Measurements from ENCODE around the gene CHAF1A.

The CHAF1A gene

GRCh38 chr19:4449639-4450028 lies 47.2 kb downstream of the CHAF1A start:
- Histone ChIP-seq H3K79me2 (ENCODE audit: insufficient read depth, low read length) (peaks cover 8% of the 10 kb centered on the region; the same call in 1 of the 2 replicates), H3K4me2 (ENCODE audit: low read depth, low read length, poor library complexity, severe bottlenecking) (no peak overlapping the region), H3K9ac (ENCODE audit: low read depth, low read length, poor library complexity, severe bottlenecking) (no peak overlapping the region), H3K9me2 (replicated peaks; ENCODE audit: low read depth, low read length) (no peaks in the 10 kb centered on the region), H4K20me1 (ENCODE audit: insufficient read depth, low read length, poor library complexity, severe bottlenecking) (peaks cover 3% of the 10 kb centered on the region), H3K9me3 (ENCODE audit: insufficient read depth, low read depth, low read length) (no peaks in the 10 kb centered on the region), H2AFZ (ENCODE audit: low read length) (no peak overlapping the region), H3K27me3 (ENCODE audit: insufficient read depth, low read length, poor library complexity, severe bottlenecking) (no peaks in the 10 kb centered on the region), H3K4me1 (ENCODE audit: insufficient read depth, low read length, poor library complexity, severe bottlenecking) (no peaks in the 10 kb centered on the region), H3K36me3 (ENCODE audit: insufficient read depth, low read length) (peaks cover 59% of the 10 kb centered on the region; the same call in 1 of the 2 replicates), H3K4me3 (ENCODE audit: low read length, poor library complexity, severe bottlenecking) (no peak overlapping the region), H3F3A (ENCODE audit: low read depth) (no peaks in the 10 kb centered on the region)
- TF ChIP-seq EZH2phosphoT487 (IDR thresholded peaks at IDR 0.05; ENCODE audit: borderline replicate concordance) (no peak), CTCF (conservative IDR thresholded peaks at IDR 0.05; ENCODE audit: low read length) (no peak)

GRCh38 chr19:4452230-4452990 lies 50.0 kb downstream of the CHAF1A start:
- no peak for TF ChIP-seq CTCF (conservative IDR thresholded peaks at IDR 0.05; ENCODE audit: low read length)
- no peak for TF ChIP-seq EZH2phosphoT487 (IDR thresholded peaks at IDR 0.05; ENCODE audit: borderline replicate concordance)
- peaks cover 33% of the 10 kb centered on the region; the same call in 1 of the 2 replicates for H3K36me3 ChIP-seq (ENCODE audit: insufficient read depth, low read length)
- no peak overlapping the region for H3K9ac ChIP-seq (ENCODE audit: low read depth, low read length, poor library complexity, severe bottlenecking)

GRCh38 chr19:4453232-4454179 lies 51.1 kb downstream of the CHAF1A start:
- Histone ChIP-seq H3F3A (ENCODE audit: low read depth) (no peaks in the 10 kb centered on the region), H3K9me3 (ENCODE audit: insufficient read depth, low read depth, low read length) (no peaks in the 10 kb centered on the region), H3K4me1 (ENCODE audit: insufficient read depth, low read length, poor library complexity, severe bottlenecking) (peaks cover 15% of the 10 kb centered on the region), H3K4me2 (ENCODE audit: low read depth, low read length, poor library complexity, severe bottlenecking) (no peak overlapping the region), H3K27me3 (ENCODE audit: insufficient read depth, low read length, poor library complexity, severe bottlenecking) (no peaks in the 10 kb centered on the region), H2AFZ (ENCODE audit: low read length) (no peak overlapping the region), H3K4me3 (ENCODE audit: low read length, poor library complexity, severe bottlenecking) (no peak overlapping the region), H3K79me2 (ENCODE audit: insufficient read depth, low read length) (peaks cover 30% of the 10 kb centered on the region), H3K9ac (ENCODE audit: low read depth, low read length, poor library complexity, severe bottlenecking) (no peak overlapping the region), H3K36me3 (ENCODE audit: insufficient read depth, low read length) (peaks cover 24% of the 10 kb centered on the region; the same call in 1 of the 2 replicates), H3K9me2 (replicated peaks; ENCODE audit: low read depth, low read length) (no peaks in the 10 kb centered on the region), H4K20me1 (ENCODE audit: insufficient read depth, low read length, poor library complexity, severe bottlenecking) (peaks cover 24% of the 10 kb centered on the region)
- no peak for TF ChIP-seq CTCF (conservative IDR thresholded peaks at IDR 0.05; ENCODE audit: low read length)
- no peak for TF ChIP-seq EZH2phosphoT487 (IDR thresholded peaks at IDR 0.05; ENCODE audit: borderline replicate concordance)

More at GRCh38 chr19:4452230-4452990, 50.0 kb downstream of the CHAF1A start:
- Histone ChIP-seq H3K9me3 (ENCODE audit: insufficient read depth, low read depth, low read length) (no peaks in the 10 kb centered on the region), H3K79me2 (ENCODE audit: insufficient read depth, low read length) (peaks cover 30% of the 10 kb centered on the region), H3K27me3 (ENCODE audit: insufficient read depth, low read length, poor library complexity, severe bottlenecking) (no peaks in the 10 kb centered on the region), H3F3A (ENCODE audit: low read depth) (no peaks in the 10 kb centered on the region), H3K9me2 (replicated peaks; ENCODE audit: low read depth, low read length) (no peaks in the 10 kb centered on the region), H4K20me1 (ENCODE audit: insufficient read depth, low read length, poor library complexity, severe bottlenecking) (peaks cover 24% of the 10 kb centered on the region), H2AFZ (ENCODE audit: low read length) (no peak overlapping the region), H3K4me1 (ENCODE audit: insufficient read depth, low read length, poor library complexity, severe bottlenecking) (peaks cover 15% of the 10 kb centered on the region), H3K4me3 (ENCODE audit: low read length, poor library complexity, severe bottlenecking) (no peak overlapping the region), H3K4me2 (ENCODE audit: low read depth, low read length, poor library complexity, severe bottlenecking) (no peak overlapping the region)
